ENCODE measurements around the gene MTREX.

MTREX gene

GRCh38 chr5:55325621-55326020, 17.8 kb downstream of the MTREX start:
- DNase-seq: no peak

GRCh38 chr5:55327281-55327680, 19.5 kb downstream of the MTREX start:
- DNase-seq: no peak

- DNase-seq: no peak
Observed at GRCh38 chr5:55331321-55331720, 23.5 kb downstream of the MTREX start.

- no peak for DNase-seq
Observed at GRCh38 chr5:55333017-55333416, 25.2 kb downstream of the MTREX start.

- no peak for DNase-seq
Observed at GRCh38 chr5:55333811-55334210, 26.0 kb downstream of the MTREX start.

- no peak for DNase-seq
Observed at GRCh38 chr5:55338092-55338613, 30.4 kb downstream of the MTREX start.

- no peak for DNase-seq
Observed at GRCh38 chr5:55338810-55339243, 31.0 kb downstream of the MTREX start.

- no peak for DNase-seq
Observed at GRCh38 chr5:55343107-55343506, 35.3 kb downstream of the MTREX start.

- DNase-seq: no peak
Observed at GRCh38 chr5:55343609-55344008, 35.8 kb downstream of the MTREX start.

GRCh38 chr5:55344392-55344992, 36.7 kb downstream of the MTREX start:
- no peak for DNase-seq

GRCh38 chr5:55345327-55345726, 37.5 kb downstream of the MTREX start:
- no peak for DNase-seq

- no peak for DNase-seq
Observed at GRCh38 chr5:55347786-55348185, 40.0 kb downstream of the MTREX start.

GRCh38 chr5:55350754-55351153, 43.0 kb downstream of the MTREX start:
- DNase-seq: no peak

- DNase-seq: no peak
Observed at GRCh38 chr5:55356896-55357295, 49.1 kb downstream of the MTREX start.

- no peak for DNase-seq
Observed at GRCh38 chr5:55360190-55360589, 52.4 kb downstream of the MTREX start.

GRCh38 chr5:55363856-55364255, 56.1 kb downstream of the MTREX start:
- DNase-seq: no peak

- DNase-seq: no peak
Observed at GRCh38 chr5:55364537-55365055, 56.8 kb downstream of the MTREX start.

- no peak for DNase-seq
Observed at GRCh38 chr5:55370291-55370925, 62.6 kb downstream of the MTREX start.

GRCh38 chr5:55371145-55371544, 63.4 kb downstream of the MTREX start:
- DNase-seq: no peak

- no peak for DNase-seq
Observed at GRCh38 chr5:55372130-55372925, 64.5 kb downstream of the MTREX start.

GRCh38 chr5:55377810-55378209, 70.0 kb downstream of the MTREX start:
- DNase-seq: no peak

GRCh38 chr5:55383254-55383653, 75.5 kb downstream of the MTREX start:
- DNase-seq: no peak

- no peak for DNase-seq
Observed at GRCh38 chr5:55384072-55384471, 76.3 kb downstream of the MTREX start.

GRCh38 chr5:55385227-55385626, 77.4 kb downstream of the MTREX start:
- no peak for DNase-seq

Data from NCI-H1048 (cell line).